HG03039 (cell line): Measurements from ENCODE around the gene TRIM5.
"Not testable (repeated sequence)": the region's sequence is repeated elsewhere in the genome, so short reads cannot be mapped to it uniquely, and the experiment has no call there.

ENCODE experiments used
- ATAC-seq: cut with Tn5 transposase; IDR thresholded peaks from one replicate; pipeline ENCODE4 v1.9.1; 2021; ENCODE audit warnings: mild to moderate bottlenecking, moderate library complexity; ENCODE audit not compliant: unreplicated experiment

Gene TRIM5

DNA sequence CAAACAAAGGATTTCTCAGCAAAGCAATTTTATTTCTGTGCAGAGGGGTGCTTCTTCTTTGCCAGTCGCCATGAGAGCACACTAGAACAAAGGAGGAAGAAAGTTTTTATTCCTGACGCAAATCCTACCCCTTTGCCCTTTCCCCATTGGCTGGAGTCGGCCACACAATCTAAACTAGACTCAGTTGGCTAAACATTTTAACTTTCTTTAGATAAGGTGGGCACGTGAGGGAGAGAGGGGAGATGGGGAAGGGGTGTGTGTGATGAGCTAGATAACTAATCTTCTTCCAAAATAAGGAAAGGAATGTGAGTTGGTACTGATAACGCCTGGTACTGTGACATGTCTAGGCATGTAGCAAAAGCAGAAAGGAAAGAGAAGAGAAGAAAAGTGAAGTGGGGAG, 5.3 kb upstream of the TRIM5 start:
- no peak for ATAC-seq

DNA sequence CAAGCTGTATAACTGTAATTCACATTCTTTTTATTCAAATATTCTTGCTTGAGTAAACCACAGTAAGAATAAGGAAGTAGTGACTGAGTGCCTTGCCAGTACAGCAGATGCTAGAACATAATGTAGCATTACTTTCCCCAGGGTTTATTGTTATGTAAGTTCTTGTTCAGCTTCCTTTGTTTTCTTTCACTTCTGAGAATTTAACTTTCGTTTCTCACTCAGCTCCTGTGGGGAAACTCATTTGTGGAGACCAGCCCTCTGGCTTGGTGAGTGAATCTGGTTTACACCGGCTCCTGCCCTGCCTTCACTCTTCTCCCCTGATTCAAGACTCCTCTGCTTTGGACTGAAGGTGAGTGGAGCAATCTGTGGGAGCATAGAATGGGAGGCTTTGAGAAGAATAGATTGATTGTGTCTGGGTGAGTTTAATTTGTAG, 4.7 kb upstream of the TRIM5 start, which contains the start of gene TRIM22:
TRIM22 (plus strand) TSS at position 240 of the 433 bp plus-strand sequence. CDS start 6,443 bp downstream, outside the sequence.
- peak; percentile 64 for ATAC-seq

DNA sequence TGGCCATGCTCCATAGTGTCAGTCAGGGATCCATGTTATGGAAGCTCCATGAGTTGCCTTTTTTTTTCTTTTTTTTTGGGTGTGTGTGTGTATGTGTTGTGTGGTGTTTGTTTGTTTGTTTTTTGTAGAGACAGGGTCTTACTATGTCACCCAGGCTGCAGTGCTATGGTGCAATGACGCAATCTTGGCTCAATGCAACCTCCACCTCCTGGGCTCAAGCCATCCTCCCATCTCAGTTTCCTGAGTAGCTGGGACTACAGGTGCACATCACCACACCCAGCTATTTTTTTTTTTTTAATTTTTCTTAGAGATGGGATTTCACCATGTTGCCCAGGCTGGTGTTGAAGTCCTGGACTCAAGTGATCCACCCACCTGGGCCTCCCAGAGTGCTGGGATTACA, 3.6 kb upstream of the TRIM5 start:
- ATAC-seq = no peak

DNA sequence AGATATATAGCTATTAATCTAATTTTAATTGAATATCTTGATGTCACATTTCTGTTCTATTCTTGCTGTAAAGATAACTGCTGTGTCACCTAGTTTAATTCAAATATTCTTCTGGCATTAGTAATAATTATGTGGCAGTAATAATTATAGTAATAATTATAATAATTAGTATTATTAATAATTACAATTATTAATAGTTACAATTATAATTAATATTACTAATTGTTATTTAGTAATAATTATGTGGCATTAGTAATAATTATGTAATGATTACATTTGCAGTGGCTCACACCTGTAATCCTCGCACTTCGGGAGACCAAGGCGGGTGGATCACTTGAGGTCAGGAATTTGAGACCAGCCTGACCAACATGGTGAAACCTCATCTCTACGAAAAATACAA, 1.6 kb upstream of the TRIM5 start:
- no peak for ATAC-seq

DNA sequence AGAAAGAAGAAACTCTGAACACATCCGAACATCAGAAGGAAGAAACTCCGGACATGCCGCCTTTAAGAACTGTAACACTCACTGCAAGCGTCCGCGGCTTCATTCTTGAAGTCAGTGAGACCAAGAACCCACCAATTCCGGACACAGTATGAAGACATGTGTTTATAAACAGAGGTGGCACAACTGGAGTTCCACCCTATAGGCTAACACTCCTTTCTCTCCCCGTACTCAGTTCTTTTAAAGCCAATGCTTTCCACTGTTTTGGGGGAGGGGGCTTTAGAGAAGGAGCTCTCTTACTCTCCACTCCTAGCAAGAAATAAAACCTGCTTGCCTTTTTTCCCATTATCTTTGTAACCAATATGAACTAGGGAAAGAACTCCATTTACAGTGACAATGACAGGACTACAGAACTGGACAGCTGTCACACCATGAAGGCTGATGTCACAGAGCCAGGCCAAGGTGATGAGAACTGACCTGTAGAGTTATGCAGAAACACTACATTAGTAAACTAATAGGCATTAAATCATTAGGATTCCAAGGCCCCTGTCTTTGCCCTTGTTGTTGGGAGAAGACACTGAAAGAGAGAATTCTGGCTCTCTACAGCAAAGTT, 733 bp downstream of the TRIM5 start:
- ATAC-seq = peak; percentile 9

DNA sequence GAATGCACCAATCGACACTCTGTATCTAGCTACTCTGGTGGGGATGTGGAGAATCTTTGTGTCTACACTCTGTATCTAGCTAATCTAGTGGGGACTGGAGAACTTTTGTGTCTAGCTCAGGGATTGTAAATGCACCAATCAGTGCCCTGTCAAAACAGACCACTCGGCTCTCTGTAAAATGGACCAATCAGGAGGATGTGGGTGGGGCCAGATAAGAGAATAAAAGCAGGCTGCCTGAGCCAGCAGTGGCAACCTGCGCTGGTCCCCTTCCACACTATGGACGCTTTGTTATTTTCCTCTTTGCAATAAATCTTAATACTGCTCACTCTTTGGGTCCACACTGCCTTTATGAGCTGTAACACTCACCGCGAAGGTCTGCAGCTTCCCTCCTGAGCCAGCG, 1.3 kb downstream of the TRIM5 start:
- not testable (repeated sequence) for ATAC-seq

DNA sequence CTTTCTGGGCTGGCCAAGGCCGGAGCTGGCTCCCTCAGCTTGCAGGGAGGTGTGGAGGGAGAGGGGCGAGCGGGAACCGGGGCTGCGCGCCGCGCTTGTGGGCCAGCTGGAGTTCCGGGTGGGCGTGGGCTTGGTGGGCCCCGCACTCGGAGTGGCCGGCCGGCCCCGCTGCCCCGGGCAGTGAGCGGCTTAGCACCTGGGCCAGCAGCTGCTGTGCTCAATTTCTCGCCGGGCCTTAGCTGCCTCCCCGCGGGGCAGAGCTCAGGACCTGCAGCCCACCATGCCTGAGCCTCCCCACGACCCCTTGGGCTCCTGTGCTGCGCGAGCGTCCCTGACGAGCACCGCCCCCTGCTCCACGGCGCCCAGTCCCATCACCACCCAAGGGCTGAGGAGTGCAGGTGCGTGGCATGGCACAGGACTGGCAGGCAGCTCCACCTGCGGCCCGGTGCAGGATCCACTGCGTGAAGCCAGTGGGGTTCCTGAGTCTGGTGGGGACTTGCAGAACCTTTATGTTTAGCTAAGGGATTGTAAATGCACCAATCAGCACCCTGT, 1.9 kb downstream of the TRIM5 start:
- not testable (repeated sequence) for ATAC-seq

DNA sequence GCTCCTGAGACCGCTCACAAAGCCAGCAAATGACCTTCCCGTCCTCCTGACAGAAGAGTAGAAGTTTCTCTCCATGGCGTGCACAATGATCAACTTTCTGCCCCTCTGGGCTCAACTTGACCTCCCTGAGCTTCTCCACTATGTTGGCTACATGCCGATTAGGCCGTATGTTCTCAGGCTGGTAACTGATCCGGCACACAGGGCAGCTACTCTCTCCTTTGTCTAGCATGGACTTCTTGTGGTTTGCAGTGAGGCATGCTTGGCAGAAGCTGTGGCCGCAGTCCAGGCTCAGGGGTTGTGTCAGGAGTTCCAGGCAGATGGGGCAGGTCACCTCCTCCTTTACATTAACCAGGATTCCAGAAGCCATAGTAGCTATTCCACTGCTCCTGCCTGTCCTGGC, 5.1 kb downstream of the TRIM5 start:
- ATAC-seq = no peak

DNA sequence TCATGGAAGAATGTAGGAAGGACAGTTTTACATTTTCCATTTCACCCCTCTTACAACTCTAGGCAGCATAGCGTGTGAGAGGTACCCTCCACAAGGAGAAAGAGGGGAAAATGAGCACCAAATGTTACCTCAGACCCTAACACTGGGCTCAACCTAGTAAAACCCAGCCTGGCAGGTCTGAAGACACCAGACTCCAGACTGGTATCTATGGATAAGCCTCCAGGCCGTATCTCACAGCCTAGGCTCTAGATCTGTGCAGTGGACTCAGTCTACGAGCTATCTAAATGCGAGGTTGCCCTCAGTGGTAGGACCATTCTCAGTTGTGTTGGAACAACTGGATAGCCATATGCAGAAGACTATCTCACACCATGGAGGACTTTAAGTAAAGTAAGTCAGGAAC, 10.5 kb downstream of the TRIM5 start:
- no peak for ATAC-seq

DNA sequence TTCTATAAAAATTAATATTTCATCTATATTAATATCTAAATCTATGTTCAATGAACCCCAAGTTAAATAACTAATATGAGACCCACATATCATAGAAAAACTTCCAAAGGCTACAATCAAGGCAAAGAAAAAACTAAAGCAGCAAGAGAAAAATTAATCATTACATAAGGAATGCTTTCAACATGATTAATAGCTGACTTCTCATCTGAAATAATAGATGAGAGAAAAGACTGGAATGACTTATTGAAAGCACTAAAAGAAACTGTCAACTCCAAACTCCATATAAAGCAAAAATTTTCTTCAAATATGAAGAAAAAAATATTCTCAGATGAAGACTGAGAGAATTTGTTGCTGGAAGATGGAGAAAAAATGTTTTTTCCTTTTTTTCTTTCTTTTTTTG, 13.0 kb downstream of the TRIM5 start:
- no peak for ATAC-seq

DNA sequence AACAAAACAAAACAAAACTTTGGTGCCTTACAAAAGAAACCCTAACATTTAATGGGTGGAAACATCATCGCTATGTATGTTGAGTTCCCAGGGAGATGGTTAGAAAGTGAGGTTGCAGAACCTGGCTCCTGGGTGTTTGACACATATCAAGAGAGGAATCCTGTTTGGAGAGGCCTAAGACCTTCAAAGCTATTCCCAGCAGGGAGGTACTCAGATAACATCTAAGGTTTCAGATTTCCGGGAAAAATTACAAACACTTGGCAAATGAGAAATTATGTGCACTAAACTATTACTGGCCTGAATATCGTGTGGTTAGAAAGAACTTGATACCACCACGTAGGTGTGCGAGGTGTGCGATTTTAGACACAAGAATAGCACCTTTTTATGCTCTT, 18.5 kb downstream of the TRIM5 start:
- no peak for ATAC-seq

DNA sequence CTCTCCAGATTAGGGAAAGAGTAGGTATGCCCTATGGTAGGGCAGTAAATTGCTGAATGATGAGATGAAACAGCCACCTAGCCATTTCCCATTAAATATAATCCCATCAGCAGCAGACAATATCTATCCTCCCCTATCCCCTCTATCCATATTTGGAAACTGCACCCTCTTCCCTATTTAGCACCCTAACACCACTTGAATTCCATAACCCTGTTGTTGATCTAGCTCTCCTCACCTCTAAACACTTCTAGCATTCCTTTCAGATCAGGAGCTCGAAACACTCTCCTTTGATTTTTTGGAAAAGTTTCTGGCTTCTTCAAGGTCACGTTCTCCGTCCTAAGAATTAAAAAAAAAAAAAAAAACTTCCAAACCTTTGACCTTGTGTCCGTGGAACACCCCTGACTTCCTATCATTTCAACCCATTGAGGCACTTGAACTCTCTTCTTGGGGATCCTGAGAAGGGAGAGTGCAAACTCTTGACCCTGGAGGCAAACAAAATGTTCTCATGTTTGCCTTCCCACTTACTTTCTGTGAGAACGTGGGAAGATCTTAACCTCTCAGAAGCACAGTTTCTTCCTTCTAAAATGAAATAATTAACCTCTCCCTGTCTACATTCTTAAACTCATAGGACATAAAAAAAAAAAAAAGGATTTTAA, 19.0 kb downstream of the TRIM5 start:
- ATAC-seq = no peak

DNA sequence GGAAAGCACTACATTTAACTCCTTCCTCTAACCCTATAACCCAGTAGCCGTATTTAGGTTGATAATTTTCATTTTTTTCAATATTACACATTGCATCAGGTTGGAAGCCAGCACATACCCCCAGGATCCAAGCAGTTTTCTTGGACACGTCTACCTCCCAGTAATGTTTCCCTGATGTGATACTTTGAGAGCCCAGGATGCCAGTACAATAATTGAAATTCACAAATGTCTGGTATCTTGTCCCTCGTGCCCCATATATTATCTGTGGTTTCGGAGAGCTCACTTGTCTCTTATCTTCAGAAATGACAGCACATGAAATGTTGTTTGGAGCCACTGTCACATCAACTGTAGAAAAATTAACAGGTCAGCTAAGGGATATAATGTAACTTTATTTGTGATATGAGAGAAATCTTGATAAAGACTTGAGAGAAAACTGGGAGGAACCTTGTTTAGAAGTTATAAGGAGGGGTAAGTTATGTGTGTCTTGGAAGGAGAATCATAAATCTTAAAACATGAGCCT, 19.8 kb downstream of the TRIM5 start:
- no peak for ATAC-seq

DNA sequence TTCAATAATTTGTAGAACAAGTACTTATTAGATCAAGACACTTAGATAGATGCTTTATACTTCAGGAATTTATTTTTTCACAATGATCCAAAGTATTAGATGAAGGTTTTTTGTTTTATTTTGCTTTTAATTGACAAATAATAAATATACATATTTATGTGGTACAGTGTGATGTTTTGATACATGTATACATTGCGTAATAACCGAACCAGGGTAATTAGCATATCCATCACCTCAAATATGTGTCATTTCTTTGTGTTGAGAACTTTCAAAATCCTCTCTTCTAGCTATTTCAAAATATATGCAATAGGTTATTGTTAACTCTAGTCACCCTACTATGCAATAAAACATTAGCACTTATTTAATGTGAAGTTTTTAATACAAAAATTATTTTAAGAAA, 21.4 kb downstream of the TRIM5 start:
- ATAC-seq = no peak

DNA sequence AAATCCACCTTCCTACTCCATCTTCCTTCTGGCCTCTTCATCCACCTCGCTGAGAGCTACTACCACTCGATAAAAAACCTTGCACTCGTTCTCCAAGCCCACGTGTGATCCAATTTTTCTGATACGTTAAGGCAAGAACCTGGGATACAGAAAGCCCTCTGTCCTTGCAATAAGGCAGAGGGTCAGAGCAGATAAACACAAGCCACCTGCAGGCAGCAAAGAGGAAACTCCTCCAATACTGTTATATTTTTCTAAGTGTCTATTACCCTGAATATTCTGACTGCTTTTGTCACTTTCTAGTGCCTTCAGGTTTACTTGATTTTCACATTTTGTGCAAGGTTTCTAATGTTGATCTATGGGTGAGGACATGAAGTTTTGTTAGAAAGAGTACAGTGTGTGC, 26.6 kb downstream of the TRIM5 start:
- ATAC-seq = no peak

DNA sequence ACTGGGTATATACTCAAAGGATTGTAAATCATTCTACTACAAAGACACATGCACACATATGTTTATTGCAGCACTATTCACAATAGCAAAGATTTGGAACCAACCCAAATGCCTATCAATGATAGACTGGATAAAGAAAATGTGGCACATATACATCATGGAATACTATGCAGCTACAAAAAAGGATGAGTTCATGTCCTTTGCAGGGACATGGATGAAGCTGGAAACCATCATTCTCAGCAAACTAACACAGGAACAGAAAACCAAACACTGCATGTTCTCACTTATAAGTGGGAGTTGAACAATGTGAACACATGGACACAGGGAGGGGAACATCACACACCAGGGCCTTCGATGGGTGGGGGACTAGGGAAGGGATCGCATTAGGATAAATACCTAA, 27.9 kb downstream of the TRIM5 start:
- not testable (repeated sequence) for ATAC-seq

DNA sequence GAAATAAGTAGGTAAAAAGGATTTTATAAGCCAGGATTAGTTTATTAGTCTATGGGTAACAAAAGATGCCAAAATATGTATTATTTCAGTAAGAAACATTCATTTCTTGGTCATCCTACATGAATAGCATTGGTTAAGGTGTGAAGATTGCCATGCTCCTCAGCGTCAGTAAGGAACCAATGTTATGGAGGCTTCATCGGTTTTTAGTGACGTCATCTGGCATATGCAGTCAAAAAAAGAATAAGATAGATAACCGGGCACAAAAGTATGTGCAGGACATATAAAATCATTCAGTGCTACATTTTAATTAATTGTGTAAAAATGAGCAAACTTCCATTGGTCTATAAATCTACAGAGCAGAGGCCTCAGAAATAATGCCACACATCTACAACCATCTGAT, 29.4 kb downstream of the TRIM5 start:
- no peak for ATAC-seq

DNA sequence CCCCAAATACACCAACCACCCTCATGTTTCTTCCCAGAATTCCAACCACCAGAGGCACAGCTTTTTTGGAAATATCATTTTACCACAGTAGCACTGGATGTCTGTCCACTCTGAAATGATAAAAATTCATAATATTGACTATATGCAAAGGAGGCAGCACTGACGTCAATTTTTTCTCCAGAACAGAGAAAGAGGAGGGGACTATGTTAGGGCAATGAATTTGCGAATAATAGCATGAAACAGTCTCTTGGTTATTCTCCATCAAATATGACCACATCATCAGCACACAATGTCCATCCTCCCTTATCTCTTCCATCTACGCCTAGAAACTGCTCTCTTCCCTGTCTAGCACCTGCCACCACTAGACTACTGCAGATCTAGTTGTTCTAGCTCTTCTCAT, 38.7 kb downstream of the TRIM5 start:
- ATAC-seq = no peak

DNA sequence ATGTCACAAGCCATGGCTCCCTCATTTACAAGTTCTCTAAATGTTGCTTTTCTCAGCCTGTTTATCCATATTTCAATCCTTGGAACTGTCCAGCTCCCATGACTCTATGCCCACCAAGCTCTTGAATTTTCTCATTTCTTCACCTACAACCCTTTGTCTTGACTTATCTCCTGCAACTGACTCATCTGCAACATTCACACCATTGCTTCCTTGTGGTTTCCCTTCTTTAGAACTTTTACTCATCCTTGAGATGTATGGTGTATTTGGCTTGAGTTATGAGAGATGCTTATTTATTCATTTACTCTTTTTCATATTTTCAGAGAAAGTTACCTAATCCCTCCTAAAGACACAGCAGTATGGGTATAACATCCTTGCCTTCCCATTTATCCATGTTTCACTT, 41.3 kb downstream of the TRIM5 start:
- no peak for ATAC-seq

DNA sequence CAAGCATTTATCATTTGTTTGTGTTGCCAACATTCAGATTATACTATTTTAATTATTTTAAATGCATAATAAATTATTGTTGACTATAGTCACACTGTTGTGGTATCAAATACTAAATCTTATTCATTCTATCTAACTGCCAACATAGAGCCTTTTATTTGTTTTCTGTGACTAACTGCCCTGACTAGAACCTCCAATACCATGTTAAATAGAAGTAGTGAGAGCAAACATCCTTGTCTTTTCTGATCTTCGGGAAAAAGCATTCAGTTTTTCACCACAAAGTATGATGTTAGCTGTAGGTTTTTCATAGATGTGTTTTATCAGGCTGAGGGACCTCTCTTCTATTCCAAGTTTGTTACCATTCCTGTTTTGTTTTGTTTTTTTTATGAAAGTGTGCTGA, 44.9 kb downstream of the TRIM5 start:
- ATAC-seq = no peak

DNA sequence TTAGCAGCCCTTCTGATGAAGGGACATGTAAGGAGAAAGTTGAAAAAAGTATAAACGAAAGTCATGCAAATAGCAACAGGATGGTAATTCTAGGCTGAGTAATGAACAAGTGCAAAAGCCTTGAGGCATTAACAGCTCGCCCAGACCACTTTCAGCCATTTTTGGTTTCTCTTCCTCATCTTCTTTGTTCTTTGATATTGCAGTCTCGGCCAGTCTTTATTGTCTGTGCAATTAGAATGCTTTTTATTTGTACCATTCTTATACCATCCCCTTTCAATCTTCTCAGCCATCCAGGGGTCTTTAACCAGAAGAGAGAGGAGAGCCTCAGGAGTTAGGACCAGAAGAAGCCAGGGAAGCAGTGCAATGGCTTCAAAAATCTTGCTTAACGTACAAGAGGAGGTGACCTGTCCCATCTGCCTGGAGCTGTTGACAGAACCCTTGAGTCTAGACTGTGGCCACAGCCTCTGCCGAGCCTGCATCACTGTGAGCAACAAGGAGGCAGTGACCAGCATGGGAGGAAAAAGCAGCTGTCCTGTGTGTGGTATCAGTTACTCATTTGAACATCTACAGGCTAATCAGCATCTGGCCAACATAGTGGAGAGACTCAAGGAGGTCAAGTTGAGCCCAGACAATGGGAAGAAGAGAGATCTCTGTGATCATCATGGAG, 52.8 kb downstream of the TRIM5 start:
- peak; percentile 96 for ATAC-seq

DNA sequence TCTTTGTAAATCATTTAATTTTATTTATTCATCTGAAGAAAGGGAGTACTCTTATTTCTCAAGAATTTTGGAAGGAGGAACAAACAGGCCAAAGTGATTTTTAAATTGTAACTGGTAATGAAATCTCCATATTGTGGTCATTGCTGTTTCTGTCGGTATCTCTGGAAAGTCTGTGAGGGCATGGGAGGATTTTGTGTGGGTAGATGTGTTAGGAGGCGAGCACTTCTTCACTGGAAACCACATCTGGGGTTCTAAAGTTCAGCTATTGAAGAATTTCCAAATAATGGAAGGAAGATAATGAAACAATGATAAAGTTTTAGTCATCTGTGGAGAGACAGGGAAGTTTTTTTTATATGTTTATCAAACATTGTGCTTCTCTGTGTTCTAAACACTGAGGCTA, 53.5 kb downstream of the TRIM5 start:
- no peak for ATAC-seq
